Mesothelial cell of epicardium (in vitro differentiated cells): Measurements from ENCODE around the gene ZNF331. TPM values are rescaled to one million over a fixed set of nuclear protein-coding genes. Genes with fewer than 3 reads are reported as not detected.
A peak's percentile ranks its signal among the peaks of the same experiment; 100 is the strongest.
"Not testable (repeated sequence)": the region's sequence is repeated elsewhere in the genome, so short reads cannot be mapped to it uniquely, and the experiment has no call there.

Experiments
- DNase-seq, 2 experiments: peaks; one replicate each; pipeline ENCODE4 v3.0.0; 2021; ENCODE audit warnings: low spot score in 2 of 2; ENCODE audit not compliant: unreplicated experiment in 2 of 2
- H3K27ac Mint-ChIP-seq: 2 replicates; pipeline ENCODE4 v1.8.0; 2021; ENCODE audit warnings: mixed read lengths
- H3K27me3 Mint-ChIP-seq: 2 replicates; pipeline ENCODE4 v1.8.0; 2021; ENCODE audit warnings: low read depth, mixed read lengths
- H3K36me3 Mint-ChIP-seq: 2 replicates; pipeline ENCODE4 v1.8.0; 2021; ENCODE audit warnings: mixed read lengths
- H3K4me1 Mint-ChIP-seq: 2 replicates; pipeline ENCODE4 v1.8.0; 2021; ENCODE audit warnings: mixed read lengths
- H3K4me3 Mint-ChIP-seq: 2 replicates; pipeline ENCODE4 v1.8.0; 2021; ENCODE audit warnings: mild to moderate bottlenecking, moderate library complexity, mixed read lengths
- H3K9me3 Mint-ChIP-seq: 2 replicates; pipeline ENCODE4 v1.8.0; 2021; ENCODE audit warnings: mixed read lengths
- CTCF ChIP-seq: fragments of 200-600 bp; sonication (generic); IDR thresholded peaks from one replicate; pipeline ENCODE4 v1.5.0; 2021; ENCODE audit warnings: antibody characterized with exemption; ENCODE audit not compliant: unreplicated experiment
- total RNA-seq: library from RNA; stranded (reverse); gene quantifications from 3 replicates; pipeline ENCODE4 v1.2.1, GENCODE V29; 2021

Gene ZNF331
- total RNA-seq, 1 donor from 2014 or later = 19.5 TPM

GRCh38 chr19:53511933-53512374, 26.0 kb upstream of the ZNF331 start:
- DNase-seq = peak; percentile 28 to 72
- Mint-ChIP-seq H3K27ac (no peak overlapping the region), H3K9me3 (no peaks in the 10 kb centered on the region), H3K4me1 (peaks cover 7% of the 10 kb centered on the region), H3K4me3 (no peak overlapping the region), H3K27me3 (no peaks in the 10 kb centered on the region), H3K36me3 (no peaks in the 10 kb centered on the region)
- TF ChIP-seq CTCF = peak; percentile 62

GRCh38 chr19:53515047-53515446, 22.9 kb upstream of the ZNF331 start:
- DNase-seq, H3K27ac Mint-ChIP-seq, H3K4me1 Mint-ChIP-seq, H3K27me3 Mint-ChIP-seq, H3K9me3 Mint-ChIP-seq, H3K4me3 Mint-ChIP-seq, H3K36me3 Mint-ChIP-seq: not testable (repeated sequence)

- H3K4me3 Mint-ChIP-seq = no peak overlapping the region
- peaks cover 11% of the 10 kb centered on the region for H3K4me1 Mint-ChIP-seq
- H3K27me3 Mint-ChIP-seq = no peaks in the 10 kb centered on the region
- no peak for TF ChIP-seq CTCF
- H3K27ac Mint-ChIP-seq = no peak overlapping the region
- DNase-seq = no peak
- no peaks in the 10 kb centered on the region for H3K9me3 Mint-ChIP-seq
- no peaks in the 10 kb centered on the region for H3K36me3 Mint-ChIP-seq
These were observed 20.7 kb upstream of the ZNF331 start for GRCh38 chr19:53517114-53517741.

GRCh38 chr19:53518121-53518520, 19.8 kb upstream of the ZNF331 start:
- Mint-ChIP-seq H3K4me1 (peaks cover 13% of the 10 kb centered on the region), H3K27ac (no peak overlapping the region), H3K4me3 (no peak overlapping the region), H3K36me3 (no peaks in the 10 kb centered on the region), H3K27me3 (no peaks in the 10 kb centered on the region), H3K9me3 (no peaks in the 10 kb centered on the region)
- no peak for DNase-seq
- no peak for TF ChIP-seq CTCF

- TF ChIP-seq CTCF = no peak
These were observed 19.2 kb upstream of the ZNF331 start for GRCh38 chr19:53518716-53519115.

GRCh38 chr19:53519446-53519845, 18.5 kb upstream of the ZNF331 start:
- no peak for DNase-seq
- Mint-ChIP-seq H3K4me3 (no peak overlapping the region), H3K27me3 (no peaks in the 10 kb centered on the region), H3K36me3 (peaks cover 7% of the 10 kb centered on the region), H3K9me3 (peaks cover 2% of the 10 kb centered on the region), H3K4me1 (peaks cover 13% of the 10 kb centered on the region), H3K27ac (no peak overlapping the region)
- no peak for TF ChIP-seq CTCF

More at GRCh38 chr19:53518716-53519115, 19.2 kb upstream of the ZNF331 start:
- Mint-ChIP-seq H3K9me3 (no peaks in the 10 kb centered on the region), H3K4me3 (no peak overlapping the region), H3K27ac (no peak overlapping the region), H3K4me1 (peaks cover 13% of the 10 kb centered on the region), H3K36me3 (peaks cover 3% of the 10 kb centered on the region), H3K27me3 (no peaks in the 10 kb centered on the region)
- DNase-seq = no peak
